Skeletal muscle tissue (tissue), 4 donors: Measurements from ENCODE around the gene ADAMTS17. TPM values are rescaled to one million over a fixed set of nuclear protein-coding genes. Genes with fewer than 3 reads are reported as not detected.

Experiments used
- H3K27ac ChIP-seq: one replicate; pipeline ENCODE4 v1.7.0; 2013; ENCODE audit warnings: mild to moderate bottlenecking, low read depth, low read length, inconsistent platforms
- H3K27me3 ChIP-seq, 3 donors: one replicate each; pipeline ENCODE4 v1.7.0; 2013; ENCODE audit warnings: low read length in 3 of 3; ENCODE audit not compliant: control insufficient read depth in 3 of 3, insufficient read depth in 3 of 3
- H3K36me3 ChIP-seq, 3 donors: one replicate each; pipeline ENCODE4 v1.7.0; 2013; ENCODE audit warnings: low read length in 3 of 3; ENCODE audit not compliant: control insufficient read depth in 3 of 3, insufficient read depth in 3 of 3
- H3K4me1 ChIP-seq, 3 donors: one replicate each; pipeline ENCODE4 v1.7.0; 2013; ENCODE audit warnings: low read length in 3 of 3, mild to moderate bottlenecking in 3 of 3; ENCODE audit not compliant: control insufficient read depth in 3 of 3, insufficient read depth in 3 of 3
- H3K4me3 ChIP-seq, 3 donors: one replicate each; pipeline ENCODE4 v1.7.0; 2013; ENCODE audit warnings: low read length in 3 of 3
- H3K9ac ChIP-seq, 3 donors: one replicate each; pipeline ENCODE4 v1.7.0; 2013; ENCODE audit warnings: low read length in 3 of 3, mild to moderate bottlenecking in 3 of 3, moderate library complexity in 2 of 3, low read depth in 1 of 3
- H3K9me3 ChIP-seq, 3 donors: one replicate each; pipeline ENCODE4 v1.7.0; 2013; ENCODE audit warnings: low read length in 3 of 3; ENCODE audit not compliant: control insufficient read depth in 3 of 3
- total RNA-seq: library from RNA; depleted of rRNA; stranded (reverse); fragments of >200 nt; gene quantifications from one replicate; pipeline ENCODE4 v1.2.3, GENCODE V29; 2014
- donor health status: Osteomylitis.

Gene ADAMTS17
- total RNA-seq, 1 donor from 2014 or later, result 5.7 TPM

GRCh38 chr15:100193277-100193860 is 148.4 kb downstream of the ADAMTS17 start:
- Histone ChIP-seq H3K36me3 (peaks cover 0 to 5% (median 0%) of the 10 kb centered on the region in 3 donors), H3K9ac (no peak overlapping the region), H3K4me1 (peaks cover 0 to 4% (median 2%) of the 10 kb centered on the region in 3 donors), H3K27me3 (no peaks in the 10 kb centered on the region), H3K9me3 (no peaks in the 10 kb centered on the region), H3K4me3 (no peak overlapping the region), H3K27ac (no peak overlapping the region)

- Histone ChIP-seq H3K27me3 (no peaks in the 10 kb centered on the region), H3K4me3 (no peak overlapping the region), H3K36me3 (peaks cover 0 to 5% (median 0%) of the 10 kb centered on the region in 3 donors), H3K4me1 (peaks cover 0 to 4% (median 2%) of the 10 kb centered on the region in 3 donors), H3K9ac (no peak overlapping the region), H3K27ac (no peak overlapping the region), H3K9me3 (no peaks in the 10 kb centered on the region)
These were observed 149.4 kb downstream of the ADAMTS17 start for GRCh38 chr15:100192097-100193080.

- no peaks in the 10 kb centered on the region for H3K27me3 ChIP-seq
- no peak overlapping the region for H3K4me3 ChIP-seq
- peaks cover 0 to 4% (median 2%) of the 10 kb centered on the region in 3 donors for H3K4me1 ChIP-seq
- no peak overlapping the region for H3K9ac ChIP-seq
- H3K27ac ChIP-seq, result no peak overlapping the region
- no peaks in the 10 kb centered on the region for H3K9me3 ChIP-seq
- H3K36me3 ChIP-seq, result peaks cover 0 to 5% (median 0%) of the 10 kb centered on the region in 3 donors
These were observed 150.6 kb downstream of the ADAMTS17 start for GRCh38 chr15:100191161-100191560.

- H3K36me3 ChIP-seq, result peaks cover 0 to 5% (median 0%) of the 10 kb centered on the region in 3 donors
- no peaks in the 10 kb centered on the region for H3K9me3 ChIP-seq
- H3K9ac ChIP-seq, result no peak overlapping the region
- H3K27me3 ChIP-seq, result no peaks in the 10 kb centered on the region
- H3K4me3 ChIP-seq, result no peak overlapping the region
- peaks cover 0 to 4% (median 2%) of the 10 kb centered on the region in 3 donors for H3K4me1 ChIP-seq
- H3K27ac ChIP-seq, result no peak overlapping the region
These were observed 151.1 kb downstream of the ADAMTS17 start for GRCh38 chr15:100190675-100191074.

- peaks cover 0 to 4% (median 2%) of the 10 kb centered on the region in 3 donors for H3K4me1 ChIP-seq
- H3K9ac ChIP-seq, result no peak overlapping the region
- no peak overlapping the region for H3K27ac ChIP-seq
- no peaks in the 10 kb centered on the region for H3K27me3 ChIP-seq
- H3K36me3 ChIP-seq, result peaks cover 0 to 5% (median 0%) of the 10 kb centered on the region in 3 donors
- no peaks in the 10 kb centered on the region for H3K9me3 ChIP-seq
- no peak overlapping the region for H3K4me3 ChIP-seq
These were observed 151.9 kb downstream of the ADAMTS17 start for GRCh38 chr15:100189849-100190248.

- Histone ChIP-seq H3K27ac (no peak overlapping the region), H3K4me3 (no peak overlapping the region), H3K9me3 (no peaks in the 10 kb centered on the region), H3K27me3 (no peaks in the 10 kb centered on the region), H3K4me1 (peaks cover 0 to 4% (median 2%) of the 10 kb centered on the region in 3 donors), H3K9ac (no peak overlapping the region), H3K36me3 (peaks cover 0 to 5% (median 0%) of the 10 kb centered on the region in 3 donors)
These were observed 152.5 kb downstream of the ADAMTS17 start for GRCh38 chr15:100189319-100189718.

- no peaks in the 10 kb centered on the region for H3K9me3 ChIP-seq
- peaks cover 0 to 4% (median 2%) of the 10 kb centered on the region in 3 donors for H3K4me1 ChIP-seq
- H3K27ac ChIP-seq, result no peak overlapping the region
- H3K9ac ChIP-seq, result no peak overlapping the region
- no peaks in the 10 kb centered on the region for H3K27me3 ChIP-seq
- H3K36me3 ChIP-seq, result peaks cover 0 to 3% (median 0%) of the 10 kb centered on the region in 3 donors
- no peak overlapping the region for H3K4me3 ChIP-seq
These were observed 154.1 kb downstream of the ADAMTS17 start for GRCh38 chr15:100187677-100188076.

GRCh38 chr15:100186960-100187359 is 154.8 kb downstream of the ADAMTS17 start:
- H3K36me3 ChIP-seq, result peaks cover 0 to 3% (median 0%) of the 10 kb centered on the region in 3 donors
- no peak overlapping the region for H3K9ac ChIP-seq

GRCh38 chr15:100186366-100186765 is 155.4 kb downstream of the ADAMTS17 start:
- H3K27me3 ChIP-seq, result no peaks in the 10 kb centered on the region
- H3K36me3 ChIP-seq, result peaks cover 0 to 3% (median 0%) of the 10 kb centered on the region in 3 donors
- no peak overlapping the region for H3K4me3 ChIP-seq
- H3K27ac ChIP-seq, result no peak overlapping the region
- no peaks in the 10 kb centered on the region for H3K4me1 ChIP-seq
- no peak overlapping the region for H3K9ac ChIP-seq
- no peaks in the 10 kb centered on the region for H3K9me3 ChIP-seq

More at GRCh38 chr15:100186960-100187359, 154.8 kb downstream of the ADAMTS17 start:
- H3K27me3 ChIP-seq, result no peaks in the 10 kb centered on the region
- H3K9me3 ChIP-seq, result no peaks in the 10 kb centered on the region
- H3K4me3 ChIP-seq, result no peak overlapping the region
- H3K27ac ChIP-seq, result no peak overlapping the region
- peaks cover 0 to under 1% (median 0%) of the 10 kb centered on the region in 3 donors for H3K4me1 ChIP-seq
